DND-41 (cell line): Measurements from ENCODE around the gene LACTB.

Experiments used
- ATAC-seq: fragments of 200-7000 bp; cut with Tn5 transposase; 3 replicates; pipeline ENCODE4 v1.9.1; 2021; ENCODE audit warnings: low read depth; ENCODE audit not compliant: insufficient read depth
- DNase-seq: peaks from one replicate; pipeline ENCODE4 v3.0.0-alpha.2; 2020
- H2AFZ ChIP-seq: 2 replicates; pipeline ENCODE4 v1.6.0; 2012; ENCODE audit warnings: low read depth, low read length
- H3K27ac ChIP-seq: 2 replicates; pipeline ENCODE4 v1.5.1; 2012; ENCODE audit warnings: low read length, inconsistent platforms
- H3K27me3 ChIP-seq: fragments of 200-600 bp; sonication (generic); 2 replicates; pipeline ENCODE4 v1.6.0; 2012; ENCODE audit warnings: low read length, mild to moderate bottlenecking, inconsistent platforms; ENCODE audit not compliant: insufficient read depth, poor library complexity
- H3K36me3 ChIP-seq: 2 replicates; pipeline ENCODE4 v1.5.1; 2012; ENCODE audit warnings: low read length, inconsistent platforms; ENCODE audit not compliant: insufficient read depth
- H3K4me1 ChIP-seq: 2 replicates; pipeline ENCODE4 v1.5.1; 2012; ENCODE audit warnings: mild to moderate bottlenecking, low read length; ENCODE audit not compliant: insufficient read depth
- H3K4me2 ChIP-seq: 2 replicates; pipeline ENCODE4 v1.6.0; 2012; ENCODE audit warnings: mild to moderate bottlenecking, moderate library complexity, low read length, inconsistent platforms; ENCODE audit not compliant: insufficient read depth
- H3K4me3 ChIP-seq, 2 experiments: fragments of 200-600 bp in 1 of 2; shearing (Covaris generic) in 1 of 2; 2 replicates each; pipeline ENCODE4 v1.5.1; 2012 to 2016; ENCODE audit warnings: inconsistent platforms in 2 of 2, low read length in 2 of 2, mild to moderate bottlenecking in 2 of 2, low read depth in 1 of 2, moderate library complexity in 1 of 2
- H3K79me2 ChIP-seq: 2 replicates; pipeline ENCODE4 v1.6.0; 2012; ENCODE audit warnings: low read length, inconsistent platforms; ENCODE audit not compliant: insufficient read depth
- H3K9ac ChIP-seq: 2 replicates; pipeline ENCODE4 v1.6.0; 2012; ENCODE audit warnings: low read depth, mild to moderate bottlenecking, inconsistent platforms, low read length, moderate library complexity
- H3K9me3 ChIP-seq: 2 replicates; pipeline ENCODE4 v1.5.1; 2012; ENCODE audit warnings: low read length, moderate library complexity, mild to moderate bottlenecking, inconsistent platforms; ENCODE audit not compliant: insufficient read depth, severe bottlenecking
- H4K20me1 ChIP-seq: 2 replicates; pipeline ENCODE4 v1.6.0; 2012; ENCODE audit warnings: low read length; ENCODE audit not compliant: insufficient read depth
- CTCF ChIP-seq: IDR thresholded peaks from 2 replicates; pipeline ENCODE4 v1.5.1; 2012; ENCODE audit warnings: borderline replicate concordance, low read length, moderate library complexity, mild to moderate bottlenecking; ENCODE audit not compliant: poor library complexity, severe bottlenecking; ENCODE audit errors: extremely low read depth
- EZH2 ChIP-seq: IDR thresholded peaks from 3 replicates; pipeline ENCODE4 v1.6.1; 2012; ENCODE audit warnings: borderline replicate concordance, low read depth, mild to moderate bottlenecking, moderate library complexity, low read length, inconsistent platforms; ENCODE audit not compliant: severe bottlenecking

Gene LACTB

GRCh38 chr15:63076714-63077046 is 45.0 kb upstream of the LACTB start:
- no peak overlapping the region for H2AFZ ChIP-seq
- no peak overlapping the region for H3K27ac ChIP-seq
- H3K27me3 ChIP-seq: no peaks in the 10 kb centered on the region

GRCh38 chr15:63077952-63078351 is 43.7 kb upstream of the LACTB start:
- Histone ChIP-seq H3K36me3 (no peaks in the 10 kb centered on the region), H2AFZ (no peak overlapping the region), H4K20me1 (no peaks in the 10 kb centered on the region), H3K27ac (no peak overlapping the region), H3K9me3 (no peaks in the 10 kb centered on the region), H3K79me2 (no peaks in the 10 kb centered on the region), H3K4me3 (no peak overlapping the region), H3K4me1 (no peaks in the 10 kb centered on the region), H3K4me2 (no peak overlapping the region), H3K9ac (no peak overlapping the region), H3K27me3 (no peaks in the 10 kb centered on the region)
- no peak for ATAC-seq
- DNase-seq: no peak
- no peak for TF ChIP-seq CTCF
- TF ChIP-seq EZH2: no peak

More at GRCh38 chr15:63076714-63077046, 45.0 kb upstream of the LACTB start:
- H3K9me3 ChIP-seq: no peaks in the 10 kb centered on the region
- H3K9ac ChIP-seq: no peak overlapping the region
- no peak overlapping the region for H3K4me3 ChIP-seq
- H3K36me3 ChIP-seq: no peaks in the 10 kb centered on the region
- no peak for ATAC-seq
- H3K4me1 ChIP-seq: no peaks in the 10 kb centered on the region
- H4K20me1 ChIP-seq: no peaks in the 10 kb centered on the region
- DNase-seq: no peak
- no peak for TF ChIP-seq CTCF
- TF ChIP-seq EZH2: no peak
- no peaks in the 10 kb centered on the region for H3K79me2 ChIP-seq
- no peak overlapping the region for H3K4me2 ChIP-seq

- H3K4me2 ChIP-seq: no peak overlapping the region
- no peaks in the 10 kb centered on the region for H3K9me3 ChIP-seq
- H3K79me2 ChIP-seq: no peaks in the 10 kb centered on the region
- no peak overlapping the region for H3K9ac ChIP-seq
- H3K36me3 ChIP-seq: no peaks in the 10 kb centered on the region
- no peaks in the 10 kb centered on the region for H3K27me3 ChIP-seq
- DNase-seq (no peak), ATAC-seq (no peak)
- no peak for TF ChIP-seq CTCF
- TF ChIP-seq EZH2: no peak
- no peaks in the 10 kb centered on the region for H4K20me1 ChIP-seq
- no peak overlapping the region for H2AFZ ChIP-seq
- no peak overlapping the region for H3K4me3 ChIP-seq
- H3K27ac ChIP-seq: no peak overlapping the region
- H3K4me1 ChIP-seq: no peaks in the 10 kb centered on the region
Observed at GRCh38 chr15:63079947-63080626, 41.6 kb upstream of the LACTB start.
